Measurements from ENCODE around the gene OTOA.
"Not testable (repeated sequence)": the region's sequence is repeated elsewhere in the genome, so short reads cannot be mapped to it uniquely, and the experiment has no call there.

Gene OTOA

GRCh38 chr16:21802375-21802663 lies 138.6 kb downstream of the OTOA start:
- H3K27me3 Mint-ChIP-seq (ENCODE audit: low read depth); DNase-seq (ENCODE audit: low spot score); H3K9me3 Mint-ChIP-seq; H3K27ac Mint-ChIP-seq; H3K4me3 Mint-ChIP-seq; H3K4me1 Mint-ChIP-seq (ENCODE audit: low read depth): not testable (repeated sequence)
- H3K36me3 Mint-ChIP-seq (ENCODE audit: low read depth) = peaks cover 19% of the 10 kb centered on the region

Data from T-helper 2 cell treated with Interferon-gamma antibody and Interleukin-4, amounts not matched to agents 5 μg/mL and 100 μg/mL, for 36 hours (primary cell).